GM12892 (cell line): ENCODE data around the gene XPO4. TPM values are rescaled to one million over a fixed set of nuclear protein-coding genes. Genes with fewer than 3 reads are reported as not detected.
"Not testable (repeated sequence)": the region's sequence is repeated elsewhere in the genome, so short reads cannot be mapped to it uniquely, and the experiment has no call there.

Experiments
- DNase-seq: peaks from one replicate; pipeline ENCODE4 v3.0.0; 2011; ENCODE audit not compliant: insufficient read length
- FAIRE-seq: peaks from 2 replicates; lab custom pipeline; 2011; peaks lifted over from hg19 to GRCh38; lab: Jason Lieb, UNC
- POLR2A ChIP-seq: IDR thresholded peaks from 2 replicates; pipeline ENCODE4 v1.6.1; 2011; ENCODE audit warnings: low read depth, low read length, control low read depth
- POLR2AphosphoS5 ChIP-seq: IDR thresholded peaks from 2 replicates; pipeline ENCODE4 v1.6.1; 2011; ENCODE audit warnings: low read depth, low read length, control low read depth
- TAF1 ChIP-seq: IDR thresholded peaks from 2 replicates; pipeline ENCODE4 v1.6.1; 2011; ENCODE audit warnings: low read depth, mild to moderate bottlenecking, control low read depth, low read length, borderline replicate concordance
- polyA plus RNA-seq: library from polyadenylated mRNA; unstranded; fragments of >200 nt; gene quantifications from one replicate; pipeline ENCODE4 v1.2.1, GENCODE V29; 2012; ENCODE audit warnings: missing spikeins, inconsistent platforms; ENCODE audit not compliant: missing spikeins

Gene XPO4
- polyA plus RNA-seq = 11.3 TPM

- FAIRE-seq = peak; percentile 93
Measured at GRCh38 chr13:20902438-20903163, at the start of gene XPO4. XPO4 (minus strand) TSS chr13:20902746; CDS start chr13:20902738, 8 bp downstream.

GRCh38 chr13:20948001-20948400 lies 45.5 kb upstream of the XPO4 start:
- FAIRE-seq, DNase-seq: not testable (repeated sequence)

More at GRCh38 chr13:20902438-20903163, at the start of gene XPO4:
- DNase-seq = peak; percentile 83
- peak; percentile 92 for TF ChIP-seq POLR2A
- 0 out of 2 replicates have a peak, but pooled peaks have one; percentile 53 for TF ChIP-seq POLR2AphosphoS5
- peak; percentile 82 for TF ChIP-seq TAF1

- DNase-seq (no peak), FAIRE-seq (no peak)
Measured at GRCh38 chr13:20945952-20946383, 43.4 kb upstream of the XPO4 start.

GRCh38 chr13:20942938-20943559 lies 40.5 kb upstream of the XPO4 start:
- no peak for FAIRE-seq
- TF ChIP-seq POLR2AphosphoS5 = no peak
- no peak for TF ChIP-seq POLR2A
- TF ChIP-seq TAF1 = no peak

More at GRCh38 chr13:20945952-20946383, 43.4 kb upstream of the XPO4 start:
- TF ChIP-seq TAF1 (no peak), POLR2A (no peak), POLR2AphosphoS5 (no peak)

GRCh38 chr13:20940511-20940910 lies 38.0 kb upstream of the XPO4 start:
- not testable (repeated sequence) for DNase-seq, FAIRE-seq

More at GRCh38 chr13:20942938-20943559, 40.5 kb upstream of the XPO4 start:
- DNase-seq = no peak

- FAIRE-seq = no peak
- TF ChIP-seq POLR2AphosphoS5 = no peak
- no peak for TF ChIP-seq POLR2A
- no peak for TF ChIP-seq TAF1
- no peak for DNase-seq
Measured at GRCh38 chr13:20940083-20940482, 37.5 kb upstream of the XPO4 start.

- no peak for FAIRE-seq
- TF ChIP-seq POLR2A (no peak), TAF1 (no peak), POLR2AphosphoS5 (no peak)
- DNase-seq = no peak
Measured at GRCh38 chr13:20939662-20940061, 37.1 kb upstream of the XPO4 start.

- no peak for DNase-seq
- no peak for TF ChIP-seq TAF1
- no peak for TF ChIP-seq POLR2A
- no peak for TF ChIP-seq POLR2AphosphoS5
- no peak for FAIRE-seq
Measured at GRCh38 chr13:20938302-20938701, 35.8 kb upstream of the XPO4 start.

GRCh38 chr13:20927596-20928257 lies 25.2 kb upstream of the XPO4 start:
- TF ChIP-seq POLR2AphosphoS5 = no peak
- no peak for TF ChIP-seq TAF1
- no peak for TF ChIP-seq POLR2A
- FAIRE-seq = no peak
- DNase-seq = no peak

- DNase-seq, FAIRE-seq: not testable (repeated sequence)
Measured at GRCh38 chr13:20925395-20925790, 22.8 kb upstream of the XPO4 start.

GRCh38 chr13:20924758-20925394 lies 22.3 kb upstream of the XPO4 start:
- TF ChIP-seq TAF1 = no peak
- no peak for TF ChIP-seq POLR2A
- TF ChIP-seq POLR2AphosphoS5 = no peak
- DNase-seq (no peak), FAIRE-seq (no peak)

GRCh38 chr13:20923272-20923671 lies 20.7 kb upstream of the XPO4 start:
- DNase-seq (no peak), FAIRE-seq (no peak)
- TF ChIP-seq POLR2A = no peak
- no peak for TF ChIP-seq TAF1
- TF ChIP-seq POLR2AphosphoS5 = no peak
